Caco-2 (cell line): Measurements from ENCODE around the gene NRXN3. TPM values are rescaled to one million over a fixed set of nuclear protein-coding genes. Genes with fewer than 3 reads are reported as not detected.

Experiments
- BruUV-seq: library from RNA; stranded (reverse); fragments of 400-500 nt; replicated peaks from 2 replicates; lab custom pipeline; 2021; lab: Mats Ljungman, UMichigan
- CTCF ChIA-PET: fragments of 300-600 bp; sonication (Branson Sonifier 250); formaldehyde crosslinking; loops from one replicate; lab custom pipeline; 2022; ENCODE audit warnings: antibody characterized with exemption; lab: Charles Lee
- POLR2A ChIA-PET: fragments of 300-600 bp; sonication (Branson Sonifier 250); formaldehyde crosslinking; loops from one replicate; lab custom pipeline; 2022; ENCODE audit warnings: antibody characterized with exemption; lab: Charles Lee
- DNase-seq, 2 experiments: peaks; one replicate each; pipeline versions ENCODE4 v3.0.0 to v3.0.0-alpha.2; 2020 to 2022
- H3K27me3 ChIP-seq: replicated peaks from 2 replicates; pipeline ENCODE4 v1.6.0; 2011; ENCODE audit warnings: low read length; ENCODE audit not compliant: control insufficient read depth, insufficient read depth
- H3K36me3 ChIP-seq: 2 replicates; pipeline ENCODE4 v1.5.1; 2011; ENCODE audit warnings: low read length; ENCODE audit not compliant: control insufficient read depth, insufficient read depth
- H3K4me1 ChIP-seq: fragments of 250-450 bp; sonication (Bioruptor Pico); 2 replicates; pipeline ENCODE4 v1.5.1; 2020; ENCODE audit warnings: mild to moderate bottlenecking
- H3K4me3 ChIP-seq: 2 replicates; pipeline ENCODE4 v1.5.1; 2011; ENCODE audit warnings: low read depth, mild to moderate bottlenecking, control low read depth, low read length
- H3K9me3 ChIP-seq: fragments of 250-450 bp; sonication (Bioruptor Pico); 2 replicates; pipeline ENCODE4 v1.5.1; 2020; ENCODE audit warnings: mild to moderate bottlenecking, moderate library complexity
- H3K27ac Mint-ChIP-seq: one replicate; pipeline ENCODE4 v1.8.0; 2022; ENCODE audit warnings: mixed read lengths; ENCODE audit not compliant: unreplicated experiment
- H3K27me3 Mint-ChIP-seq: one replicate; pipeline ENCODE4 v1.8.0; 2022; ENCODE audit warnings: mixed read lengths; ENCODE audit not compliant: insufficient read depth, unreplicated experiment
- H3K36me3 Mint-ChIP-seq: one replicate; pipeline ENCODE4 v1.8.0; 2022; ENCODE audit warnings: mild to moderate bottlenecking, mixed read lengths; ENCODE audit not compliant: insufficient read depth, unreplicated experiment
- H3K4me1 Mint-ChIP-seq: one replicate; pipeline ENCODE4 v1.8.0; 2022; ENCODE audit warnings: low read depth, mixed read lengths; ENCODE audit not compliant: unreplicated experiment
- H3K4me3 Mint-ChIP-seq: one replicate; pipeline ENCODE4 v1.8.0; 2022; ENCODE audit warnings: mild to moderate bottlenecking, moderate library complexity, mixed read lengths; ENCODE audit not compliant: unreplicated experiment
- H3K9me3 Mint-ChIP-seq: one replicate; pipeline ENCODE4 v1.8.0; 2022; ENCODE audit warnings: mixed read lengths; ENCODE audit not compliant: unreplicated experiment
- intact Hi-C: fragments of 100-400 bp; cut with micrococcal nuclease; formaldehyde crosslinking; loops from one replicate; pipeline ENCODE4 v1.10.0; 2022; ENCODE audit not compliant: unreplicated experiment
- total RNA-seq: library from RNA; stranded (reverse); gene quantifications from 2 replicates; pipeline ENCODE4 v1.2.3, GENCODE V29; 2022
- TF ChIP-seq, protein P1 (sequence below), 2 experiments: fragments of 200-600 bp in 1 of 2; IDR thresholded peaks; 1 replicate in 1 of 2; 2 replicates in 1 of 2; pipeline versions ENCODE4 v1.5.1 to v1.8.0; 2011 to 2022; ENCODE audit warnings: antibody characterized with exemption in 1 of 2, control low read depth in 1 of 2, inconsistent platforms in 1 of 2, low read depth in 1 of 2, low read length in 1 of 2, mild to moderate bottlenecking in 1 of 2, moderate library complexity in 1 of 2; ENCODE audit not compliant: insufficient read depth in 1 of 2, severe bottlenecking in 1 of 2, unreplicated experiment in 1 of 2

Gene NRXN3
- total RNA-seq, 1 experiment from 2014 or later: 12.4 TPM

DNA sequence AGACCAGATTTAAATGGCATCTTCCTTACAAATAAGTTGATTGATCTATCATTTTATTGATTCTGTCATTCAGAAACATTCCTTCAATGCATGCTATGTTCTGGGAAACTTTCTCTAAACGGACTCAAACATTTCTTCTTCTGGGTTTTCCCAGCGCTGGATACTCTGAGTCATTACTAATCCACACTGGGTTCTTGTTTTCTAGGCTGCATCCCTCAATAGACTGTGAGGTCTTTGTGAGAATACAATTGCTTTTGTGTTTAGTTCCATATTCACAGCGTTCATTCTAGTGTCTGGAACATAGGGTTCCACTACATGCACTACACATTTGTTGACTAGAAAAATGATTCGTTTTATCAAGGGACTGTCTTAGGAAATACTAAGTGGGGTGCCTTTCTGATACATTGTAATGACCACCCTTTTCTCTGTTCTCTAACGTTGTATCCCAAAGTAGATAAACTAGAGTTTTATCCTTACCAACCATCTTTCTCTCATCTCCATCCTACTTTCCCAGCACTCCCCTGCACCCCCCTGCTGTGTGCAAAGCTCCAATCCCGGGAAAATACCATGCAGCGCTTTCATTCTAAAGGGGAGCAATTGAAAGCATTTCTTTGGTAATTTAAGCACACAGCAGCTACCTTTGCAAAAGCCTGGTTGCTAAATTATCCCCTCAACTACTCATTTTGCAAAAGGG is 1162.5 kb downstream of the NRXN3 start:
- Mint-ChIP-seq H3K27me3 (no peaks in the 10 kb centered on the region), H3K4me1 (no peaks in the 10 kb centered on the region), H3K27ac (no peak overlapping the region), H3K4me3 (no peak overlapping the region), H3K36me3 (no peaks in the 10 kb centered on the region), H3K9me3 (no peaks in the 10 kb centered on the region)
- Histone ChIP-seq H3K27me3 (no peaks in the 10 kb centered on the region), H3K36me3 (no peaks in the 10 kb centered on the region), H3K4me3 (no peak overlapping the region), H3K9me3 (no peaks in the 10 kb centered on the region), H3K4me1 (no peaks in the 10 kb centered on the region)
- no TSS peak for BruUV-seq
- TF ChIP-seq, protein P1, sequence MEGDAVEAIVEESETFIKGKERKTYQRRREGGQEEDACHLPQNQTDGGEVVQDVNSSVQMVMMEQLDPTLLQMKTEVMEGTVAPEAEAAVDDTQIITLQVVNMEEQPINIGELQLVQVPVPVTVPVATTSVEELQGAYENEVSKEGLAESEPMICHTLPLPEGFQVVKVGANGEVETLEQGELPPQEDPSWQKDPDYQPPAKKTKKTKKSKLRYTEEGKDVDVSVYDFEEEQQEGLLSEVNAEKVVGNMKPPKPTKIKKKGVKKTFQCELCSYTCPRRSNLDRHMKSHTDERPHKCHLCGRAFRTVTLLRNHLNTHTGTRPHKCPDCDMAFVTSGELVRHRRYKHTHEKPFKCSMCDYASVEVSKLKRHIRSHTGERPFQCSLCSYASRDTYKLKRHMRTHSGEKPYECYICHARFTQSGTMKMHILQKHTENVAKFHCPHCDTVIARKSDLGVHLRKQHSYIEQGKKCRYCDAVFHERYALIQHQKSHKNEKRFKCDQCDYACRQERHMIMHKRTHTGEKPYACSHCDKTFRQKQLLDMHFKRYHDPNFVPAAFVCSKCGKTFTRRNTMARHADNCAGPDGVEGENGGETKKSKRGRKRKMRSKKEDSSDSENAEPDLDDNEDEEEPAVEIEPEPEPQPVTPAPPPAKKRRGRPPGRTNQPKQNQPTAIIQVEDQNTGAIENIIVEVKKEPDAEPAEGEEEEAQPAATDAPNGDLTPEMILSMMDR (IDR thresholded peaks at IDR 0.05; ENCODE audit: insufficient read depth in 1 of 2, low read depth in 1 of 2, low read length in 1 of 2, severe bottlenecking in 1 of 2, unreplicated experiment in 1 of 2): no peak
- ChIA-PET POLR2A (no interaction called here), CTCF (no interaction called here)
- intact Hi-C loops: no loop called here
- DNase-seq: no peak

DNA sequence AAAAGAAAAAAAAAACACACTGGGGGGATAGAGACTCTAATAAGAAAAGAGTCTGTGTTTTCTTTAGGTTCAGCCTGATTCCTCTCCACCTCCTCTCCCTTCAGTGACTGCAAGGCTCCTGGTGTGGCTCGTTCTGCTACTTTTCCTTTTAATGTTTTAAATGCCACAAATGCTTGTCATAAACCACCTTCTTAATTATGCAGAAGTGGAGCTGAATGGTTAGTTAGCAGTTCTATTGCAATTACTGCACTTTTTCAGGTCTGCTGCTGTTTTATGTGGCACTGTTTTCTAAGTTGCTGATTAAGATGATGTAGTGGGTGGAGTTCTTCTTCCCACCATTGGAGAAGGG is 1163.0 kb downstream of the NRXN3 start:
- DNase-seq: no peak
- H3K4me3 ChIP-seq: no peak overlapping the region
- POLR2A ChIA-PET: no interaction called here
- no TSS peak for BruUV-seq
- TF ChIP-seq, protein P1 (IDR thresholded peaks at IDR 0.05; ENCODE audit: insufficient read depth in 1 of 2, low read depth in 1 of 2, low read length in 1 of 2, severe bottlenecking in 1 of 2, unreplicated experiment in 1 of 2): no peak
- no peaks in the 10 kb centered on the region for H3K36me3 ChIP-seq
- Mint-ChIP-seq H3K27ac (no peak overlapping the region), H3K27me3 (no peaks in the 10 kb centered on the region), H3K36me3 (no peaks in the 10 kb centered on the region), H3K9me3 (no peaks in the 10 kb centered on the region), H3K4me1 (no peaks in the 10 kb centered on the region), H3K4me3 (no peak overlapping the region)
- no peaks in the 10 kb centered on the region for H3K4me1 ChIP-seq
- H3K9me3 ChIP-seq: no peaks in the 10 kb centered on the region
- no peaks in the 10 kb centered on the region for H3K27me3 ChIP-seq
- CTCF ChIA-PET: no interaction called here
- intact Hi-C loops: no loop called here

DNA sequence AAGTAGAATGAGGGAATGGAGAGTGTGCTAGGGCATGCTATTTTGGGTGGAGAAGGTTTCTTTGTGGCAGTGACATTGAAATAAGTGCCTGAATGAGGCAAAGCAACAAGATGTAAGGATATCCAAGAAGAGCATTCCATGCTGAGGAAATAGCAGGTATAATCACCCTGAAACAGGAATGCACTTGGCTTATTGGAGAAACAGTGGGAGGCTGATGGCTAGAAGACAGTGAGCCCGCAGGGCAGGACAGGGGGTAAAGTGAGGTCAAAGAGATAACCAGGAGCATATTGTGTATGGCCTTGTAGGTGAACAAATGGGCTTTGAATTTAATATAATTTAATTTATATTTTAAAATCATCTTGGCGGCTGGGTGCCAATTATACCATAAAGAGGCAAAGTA is 1164.1 kb downstream of the NRXN3 start:
- no peaks in the 10 kb centered on the region for H3K36me3 ChIP-seq
- H3K4me3 Mint-ChIP-seq: no peak overlapping the region
- no TSS peak for BruUV-seq
- DNase-seq: no peak
- no peak overlapping the region for H3K4me3 ChIP-seq
- H3K4me1 Mint-ChIP-seq: no peaks in the 10 kb centered on the region
- H3K36me3 Mint-ChIP-seq: no peaks in the 10 kb centered on the region
- ChIA-PET CTCF (no interaction called here), POLR2A (no interaction called here)
- H3K4me1 ChIP-seq: no peaks in the 10 kb centered on the region
- H3K27me3 Mint-ChIP-seq: no peaks in the 10 kb centered on the region
- no peaks in the 10 kb centered on the region for H3K9me3 ChIP-seq
- TF ChIP-seq, protein P1 (IDR thresholded peaks at IDR 0.05; ENCODE audit: insufficient read depth in 1 of 2, low read depth in 1 of 2, low read length in 1 of 2, severe bottlenecking in 1 of 2, unreplicated experiment in 1 of 2): no peak
- H3K9me3 Mint-ChIP-seq: no peaks in the 10 kb centered on the region
- H3K27ac Mint-ChIP-seq: no peak overlapping the region
- intact Hi-C loops: no loop called here
- H3K27me3 ChIP-seq: no peaks in the 10 kb centered on the region
